C4-2B (cell line): Measurements from ENCODE around the gene CNTN5.

ENCODE experiments used
- CTCF ChIP-seq: fragments of 450-650 bp; conservative IDR thresholded peaks from 2 replicates; pipeline ENCODE4 v1.5.1; 2017; ENCODE audit warnings: mild to moderate bottlenecking
- ZFX ChIP-seq: fragments of 450-650 bp; IDR thresholded peaks from 2 replicates; pipeline ENCODE4 v1.6.1; 2017

GRCh38 chr11:99391245-99391644, 370.5 kb downstream of the CNTN5 start:
- TF ChIP-seq CTCF: no peak
- TF ChIP-seq ZFX: no peak
